Left cardiac atrium (tissue), 4 donors: ENCODE data around the gene ZDHHC23. TPM values are rescaled to one million over a fixed set of nuclear protein-coding genes. Genes with fewer than 3 reads are reported as not detected.

Experiments used
- ATAC-seq, 2 donors: fragments of 200-7000 bp; cut with Tn5 transposase; one replicate each; pipeline ENCODE4 v1.9.1; 2020; ENCODE audit warnings: mild to moderate bottlenecking in 2 of 2, moderate library complexity in 2 of 2
- DNase-seq: peaks from one replicate; pipeline ENCODE4 v3.0.0-alpha.2; 2020
- intact Hi-C, 2 donors: fragments of 100-400 bp; cut with DNase I; formaldehyde crosslinking; loops; one replicate each; pipeline versions ENCODE4 v1.14.1 to v1.15.1; 2022 to 2023
- long read RNA-seq: library from polyadenylated mRNA; unstranded; transcript quantifications from one replicate; pipeline ENCODE4 v2.0.0, GENCODE V29; 2021
- total RNA-seq, 2 donors: library from RNA; stranded (reverse); fragmentation: NEBNext Ultra II Directional; extraction: Animal tissue kit (Norgen Biotek cat#: 25700); gene quantifications; one replicate each; pipeline ENCODE4 v1.2.1, GENCODE V29; 2021
- donor health status: DM: no; HTN: yes; CAD: no.
- donor health status: DM: no; HTN: yes; CAD: no; lungs with severe emphysema.
- donor health status: DM: yes; HTN: yes; CAD: no.
- donor health status: Dilated cardiomyopathy.

ZDHHC23 gene, protein sequence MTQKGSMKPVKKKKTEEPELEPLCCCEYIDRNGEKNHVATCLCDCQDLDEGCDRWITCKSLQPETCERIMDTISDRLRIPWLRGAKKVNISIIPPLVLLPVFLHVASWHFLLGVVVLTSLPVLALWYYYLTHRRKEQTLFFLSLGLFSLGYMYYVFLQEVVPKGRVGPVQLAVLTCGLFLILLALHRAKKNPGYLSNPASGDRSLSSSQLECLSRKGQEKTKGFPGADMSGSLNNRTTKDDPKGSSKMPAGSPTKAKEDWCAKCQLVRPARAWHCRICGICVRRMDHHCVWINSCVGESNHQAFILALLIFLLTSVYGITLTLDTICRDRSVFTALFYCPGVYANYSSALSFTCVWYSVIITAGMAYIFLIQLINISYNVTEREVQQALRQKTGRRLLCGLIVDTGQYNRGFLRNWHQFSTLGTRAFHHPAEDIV
- total RNA-seq, result 1 to 10 TPM; 2.2 TPM
- long read RNA-seq, partial matches to known transcripts, result 0 of 2 reads
- long read RNA-seq, other reads (novel, unspliced or antisense), result 2 of 2 reads

DNA sequence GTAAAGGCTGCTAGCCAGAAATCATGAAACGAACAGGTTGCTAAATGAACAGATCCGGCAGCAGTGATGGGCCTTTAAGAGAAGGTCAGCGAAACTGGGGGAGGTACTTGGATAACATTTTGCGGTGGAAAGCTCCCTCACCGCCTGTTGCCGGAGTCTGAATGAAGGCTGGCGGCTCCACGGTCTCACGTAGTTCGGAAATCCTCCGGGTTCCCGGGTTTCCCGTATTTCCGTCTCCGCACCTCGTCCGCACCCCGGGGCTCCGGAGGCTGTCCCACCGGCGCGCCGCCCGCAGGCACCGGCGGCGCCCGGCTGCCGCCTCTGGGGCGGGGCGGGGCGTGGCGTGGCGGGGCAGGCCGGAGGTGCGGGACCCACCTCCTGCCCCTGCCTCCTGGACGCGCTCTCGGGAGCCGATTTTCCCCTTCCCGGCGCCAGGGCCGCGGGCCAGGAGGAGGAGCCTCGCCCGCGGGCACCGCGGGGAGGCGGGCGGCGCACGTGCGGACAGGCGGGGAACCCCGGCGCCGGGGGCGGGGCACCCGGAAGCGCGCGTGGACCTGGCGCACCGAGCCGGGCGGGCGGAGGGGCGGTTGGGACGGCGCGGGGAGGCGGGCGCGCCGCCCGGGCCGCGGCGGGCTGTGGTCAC is at the start of gene ZDHHC23:
TSS of gene ZDHHC23 (plus strand) at position 642 of the 643 bp plus-strand sequence. CDS start 790 bp downstream, outside the sequence.
- peak; percentile 91 to 97 for ATAC-seq
- intact Hi-C loops, result no loop called here
- peak; percentile 82 for DNase-seq

DNA sequence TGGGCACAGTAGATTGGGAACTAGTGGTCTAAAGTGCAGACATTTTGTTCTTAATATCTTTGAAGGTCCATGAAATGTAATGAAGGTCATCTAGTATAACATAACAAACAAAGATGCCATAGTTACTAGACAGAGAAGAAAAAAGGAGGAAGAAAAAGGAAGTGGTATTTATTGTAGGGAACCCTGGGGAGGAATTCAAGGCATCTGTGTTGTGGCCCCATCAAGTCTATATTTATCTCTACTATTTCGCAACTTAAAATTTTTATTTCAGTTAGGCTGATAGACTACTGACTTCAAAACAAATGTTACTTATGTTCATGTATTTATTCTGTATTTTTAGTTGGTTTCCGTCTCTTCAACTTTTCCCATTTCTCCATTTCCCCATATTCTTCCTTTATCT is 48.9 kb upstream of the ZDHHC23 start:
- DNase-seq (no peak), ATAC-seq (peak in 1 of 2 donors; percentile 42)
- intact Hi-C loops, result no loop called here

DNA sequence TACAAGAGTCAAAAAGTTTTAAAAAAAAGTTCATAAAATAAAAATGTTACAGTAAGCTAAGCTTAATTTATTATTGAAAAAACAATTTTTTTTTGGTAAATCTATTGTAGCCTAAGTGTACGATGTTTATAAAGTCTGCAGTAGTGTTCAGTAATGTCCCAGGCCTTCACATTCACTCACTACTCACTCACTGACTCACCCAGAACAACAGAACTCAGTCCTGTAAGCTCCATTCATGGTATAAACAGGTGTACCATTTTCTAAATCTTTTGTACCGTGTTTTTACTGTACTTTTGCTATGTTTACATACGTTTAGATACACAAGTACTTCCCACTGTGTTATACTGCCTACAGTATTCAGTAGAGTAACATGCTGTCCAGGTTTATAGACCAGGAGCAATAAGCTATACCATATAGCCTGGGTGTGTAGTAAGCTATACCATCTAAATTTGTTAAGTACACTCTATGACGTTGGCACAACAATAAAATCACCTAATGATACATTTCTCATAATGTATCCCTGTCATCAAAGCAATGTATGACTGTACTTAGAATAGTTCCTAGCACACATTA is 41.2 kb upstream of the ZDHHC23 start:
- no peak for DNase-seq
- intact Hi-C loops, result no loop called here
- no peak for ATAC-seq

DNA sequence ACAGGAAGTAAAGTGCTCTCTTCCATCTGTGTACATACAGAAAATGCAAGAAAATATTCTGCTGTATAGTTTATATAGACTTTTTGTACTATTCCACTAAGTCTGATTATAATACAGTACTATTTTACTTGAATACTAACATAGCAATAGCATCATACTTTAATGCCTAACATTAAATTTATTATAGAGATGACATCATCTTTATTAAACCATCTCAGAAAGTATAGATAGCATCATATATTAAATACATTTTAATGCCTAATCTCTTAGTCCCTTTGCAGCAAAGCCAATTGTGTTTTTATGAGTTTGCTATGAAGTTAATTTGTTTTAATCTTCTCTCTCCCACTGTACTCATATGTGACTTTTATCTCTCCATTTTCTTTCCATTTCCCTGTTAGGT is 39.7 kb upstream of the ZDHHC23 start:
- no peak for ATAC-seq
- intact Hi-C loops, result no loop called here
- DNase-seq, result no peak

DNA sequence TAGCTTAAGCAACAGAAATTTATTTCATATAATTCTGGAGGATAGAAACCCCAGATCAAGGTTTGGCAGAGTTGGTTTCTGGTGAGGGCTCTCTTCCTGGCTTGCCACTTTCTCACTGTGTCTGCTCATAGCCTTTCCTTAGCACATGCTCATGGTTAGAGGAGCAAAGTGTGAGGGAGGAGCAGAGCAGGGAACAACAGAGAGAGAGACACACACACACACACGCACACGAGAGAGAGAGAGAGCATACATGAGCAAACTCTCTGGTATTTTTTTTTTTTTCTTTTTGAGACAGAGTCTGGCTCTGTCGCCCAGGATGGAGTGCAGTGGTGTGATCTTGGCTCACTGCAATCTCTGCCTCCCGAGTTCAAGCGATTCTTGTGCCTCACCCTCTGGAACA is 36.8 kb upstream of the ZDHHC23 start:
- DNase-seq, result no peak
- ATAC-seq, result no peak
- intact Hi-C loops, result no loop called here

DNA sequence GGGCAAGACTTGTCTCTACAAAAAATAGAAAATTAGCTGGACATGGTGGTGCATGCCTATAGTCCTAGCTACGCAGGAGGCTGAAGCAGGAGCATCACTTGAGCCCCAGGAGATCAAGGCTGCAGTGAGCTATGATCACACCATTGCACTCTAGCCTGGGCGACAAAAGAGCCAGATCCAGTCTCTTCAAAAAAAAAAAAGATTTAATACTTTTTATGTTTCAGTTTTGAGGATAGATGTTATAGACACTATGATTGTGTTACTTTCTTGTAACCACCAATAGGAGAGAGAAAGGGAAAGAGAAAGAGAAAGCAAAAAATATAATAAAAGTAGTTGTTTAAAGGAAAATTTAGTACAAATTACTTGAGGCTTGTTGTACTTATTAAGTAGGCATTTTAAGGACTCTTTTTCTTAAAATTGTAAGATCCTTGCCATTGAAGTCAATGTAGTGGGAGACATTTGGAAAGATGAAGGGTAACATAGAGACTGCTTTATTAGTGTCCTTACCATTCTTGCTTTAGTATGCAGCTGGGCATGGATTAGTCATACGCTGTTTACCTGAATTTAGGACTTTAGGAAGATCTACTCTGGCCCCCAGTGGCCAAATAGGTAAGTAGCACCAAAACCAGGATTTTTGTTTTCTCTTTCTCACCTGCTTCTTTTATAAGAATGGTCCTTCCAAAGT is 35.1 kb upstream of the ZDHHC23 start:
- DNase-seq (no peak), ATAC-seq (peak; percentile 61 to 83)
- intact Hi-C loops, result no loop called here

DNA sequence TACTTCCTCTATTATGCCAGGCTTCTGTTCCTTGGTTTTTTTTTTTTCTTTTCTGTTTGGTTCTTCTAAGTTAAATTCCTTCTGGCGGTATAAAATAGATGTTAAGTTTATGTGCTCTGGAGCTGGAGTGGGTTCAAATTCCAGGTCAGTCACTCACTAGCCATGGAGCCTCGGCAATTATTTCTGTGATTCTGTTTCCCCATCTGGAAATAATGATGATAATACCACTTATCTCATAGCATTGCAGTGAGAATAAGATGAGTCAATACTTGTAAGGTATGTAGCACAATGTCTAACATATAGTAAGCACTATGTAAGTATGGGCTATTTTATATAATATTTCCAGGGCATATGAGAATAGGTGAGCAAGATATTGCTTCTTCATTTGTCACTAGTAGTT is 33.2 kb upstream of the ZDHHC23 start:
- ATAC-seq (no peak), DNase-seq (no peak)
- intact Hi-C loops, result no loop called here

DNA sequence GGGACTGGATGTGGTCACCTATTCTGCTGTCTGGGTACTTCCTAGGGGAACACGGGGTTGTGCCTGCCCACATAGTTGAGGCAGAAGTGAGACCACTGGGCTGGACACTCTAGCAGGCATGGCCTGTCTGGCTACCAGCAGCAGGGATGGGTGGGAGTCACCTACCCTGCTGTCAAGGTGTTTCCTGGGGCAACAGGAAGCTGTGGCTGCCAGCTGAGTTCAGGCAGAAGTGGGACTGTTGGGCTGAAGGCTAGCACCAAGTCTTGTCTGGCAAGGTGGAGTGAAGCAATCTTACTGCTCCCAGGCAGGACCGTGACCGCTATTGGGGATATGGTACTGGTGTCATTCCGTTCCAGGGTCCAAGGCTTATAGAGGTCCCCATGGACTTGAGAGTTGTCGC is 20.3 kb upstream of the ZDHHC23 start:
- ATAC-seq (no peak), DNase-seq (no peak)
- intact Hi-C loops, result no loop called here

DNA sequence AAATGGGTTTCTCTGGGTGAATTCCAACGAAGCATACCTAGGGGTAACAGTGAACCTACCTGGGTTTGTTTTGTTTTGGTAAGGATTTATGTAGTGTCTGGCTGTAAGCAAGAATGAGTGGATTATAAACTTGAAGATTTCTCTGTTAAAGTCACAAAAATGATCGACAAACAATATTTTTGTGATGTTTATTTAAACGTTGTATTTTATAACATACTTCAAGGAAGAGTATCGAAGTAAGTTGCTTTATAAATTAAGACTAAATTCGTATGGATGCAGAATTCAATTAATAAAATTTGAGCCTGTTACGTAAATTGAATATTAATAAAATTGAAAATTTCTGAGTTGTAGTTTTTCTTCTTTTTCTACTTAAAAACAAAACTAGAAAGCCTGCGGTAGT is 982 bp upstream of the ZDHHC23 start:
- DNase-seq, result no peak
- intact Hi-C loops, result no loop called here
- no peak for ATAC-seq

DNA sequence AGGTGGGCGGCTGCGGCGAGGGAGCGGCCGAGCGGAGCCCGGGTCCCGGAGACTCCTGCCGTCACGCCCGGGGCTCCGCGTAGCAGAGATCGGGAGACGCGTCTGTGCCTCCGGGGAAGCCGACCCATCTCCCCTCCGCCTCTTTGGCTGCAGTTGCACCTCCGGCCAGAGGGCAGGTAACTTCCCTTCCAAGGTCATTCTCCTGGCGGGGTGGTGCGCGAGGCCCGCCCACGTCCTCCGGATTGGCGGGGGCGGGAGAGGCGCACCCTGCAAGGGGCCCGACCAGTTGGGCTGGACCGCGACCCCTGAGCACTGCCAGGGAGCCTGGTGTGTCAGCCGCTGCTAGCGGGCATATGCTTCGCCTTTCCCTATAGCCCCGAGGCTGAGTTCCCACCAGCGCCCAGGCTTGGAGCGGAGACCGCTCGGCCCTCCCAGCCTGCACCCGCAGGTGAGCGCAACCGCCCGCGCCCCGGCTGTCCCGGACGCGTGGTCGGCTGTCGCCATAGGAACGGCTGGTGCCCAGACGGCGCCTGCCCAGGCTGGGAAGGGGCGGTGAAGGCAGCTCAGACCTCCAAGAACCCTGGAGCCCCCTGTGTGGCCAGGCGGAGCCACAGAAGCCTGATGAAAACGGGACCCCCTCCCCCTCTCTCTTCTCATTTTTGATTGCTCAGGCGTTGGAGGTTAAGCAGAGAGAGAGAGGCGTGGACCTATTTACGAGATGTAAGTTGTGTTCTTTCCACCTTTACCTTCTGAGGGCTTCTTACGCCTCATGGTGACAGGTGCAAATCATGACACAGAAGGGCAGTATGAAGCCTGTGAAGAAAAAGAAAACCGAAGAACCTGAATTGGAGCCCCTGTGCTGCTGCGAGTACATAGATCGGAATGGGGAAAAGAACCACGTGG is 453 bp downstream of the ZDHHC23 start:
- intact Hi-C loops, result no loop called here
- peak; percentile 34 for DNase-seq

DNA sequence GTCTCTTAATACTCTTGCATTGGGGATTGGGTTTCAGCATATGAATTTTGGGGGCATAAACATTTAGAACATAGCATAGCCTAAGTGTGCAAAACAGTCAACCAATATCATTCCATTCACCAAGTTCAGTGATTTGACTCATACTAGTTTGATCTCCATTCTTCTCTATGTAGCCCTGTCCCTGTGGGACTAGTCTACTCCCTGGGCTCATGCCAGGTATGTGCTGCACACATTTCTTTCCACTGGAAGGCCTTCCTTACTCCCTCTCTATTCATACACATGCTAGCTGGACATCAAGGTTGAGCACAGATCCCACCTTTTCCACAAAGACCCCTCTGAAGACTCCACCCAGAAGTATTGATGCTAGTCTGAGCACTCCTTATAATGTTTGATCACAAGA is 5.1 kb downstream of the ZDHHC23 start:
- intact Hi-C loops, result no loop called here
- DNase-seq (no peak), ATAC-seq (no peak)

More for the DNA sequence above, 453 bp downstream of the ZDHHC23 start:
- ATAC-seq, result peak; percentile 32 to 55

DNA sequence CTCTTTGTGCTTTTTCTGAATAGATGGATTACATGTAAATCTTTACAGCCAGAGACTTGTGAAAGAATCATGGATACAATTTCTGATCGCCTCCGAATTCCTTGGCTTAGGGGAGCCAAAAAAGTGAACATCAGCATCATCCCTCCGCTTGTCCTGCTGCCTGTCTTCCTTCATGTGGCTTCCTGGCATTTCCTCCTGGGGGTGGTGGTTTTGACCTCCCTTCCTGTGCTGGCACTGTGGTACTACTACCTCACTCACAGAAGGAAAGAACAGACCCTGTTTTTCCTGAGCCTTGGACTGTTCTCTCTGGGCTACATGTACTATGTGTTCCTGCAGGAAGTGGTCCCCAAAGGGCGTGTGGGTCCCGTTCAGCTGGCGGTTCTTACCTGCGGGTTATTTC is 5.9 kb downstream of the ZDHHC23 start:
- no peak for ATAC-seq
- intact Hi-C loops, result no loop called here

DNA sequence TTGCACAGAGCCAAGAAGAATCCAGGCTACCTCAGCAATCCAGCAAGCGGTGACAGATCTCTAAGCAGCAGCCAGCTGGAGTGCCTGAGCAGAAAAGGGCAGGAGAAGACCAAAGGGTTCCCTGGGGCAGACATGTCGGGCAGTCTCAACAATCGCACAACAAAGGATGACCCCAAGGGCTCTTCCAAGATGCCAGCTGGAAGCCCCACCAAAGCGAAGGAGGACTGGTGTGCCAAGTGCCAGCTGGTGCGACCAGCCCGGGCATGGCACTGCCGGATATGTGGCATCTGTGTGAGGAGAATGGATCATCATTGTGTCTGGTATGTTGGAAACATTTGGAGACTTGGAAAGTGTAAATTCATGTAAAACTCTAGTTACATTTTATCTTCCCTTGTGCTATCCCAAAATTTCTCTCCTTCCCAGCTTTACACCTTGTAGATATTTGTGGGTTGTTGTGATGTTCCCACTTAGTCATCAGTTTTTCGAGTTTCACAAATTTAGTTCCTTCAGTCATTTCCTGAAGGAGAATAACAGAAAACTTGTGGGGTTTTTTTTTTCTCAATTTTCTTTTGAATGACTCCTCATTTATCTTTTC is 6.4 kb downstream of the ZDHHC23 start:
- no peak for DNase-seq
- no peak for ATAC-seq
- intact Hi-C loops, result no loop called here

More for the DNA sequence above, 5.9 kb downstream of the ZDHHC23 start:
- no peak for DNase-seq

DNA sequence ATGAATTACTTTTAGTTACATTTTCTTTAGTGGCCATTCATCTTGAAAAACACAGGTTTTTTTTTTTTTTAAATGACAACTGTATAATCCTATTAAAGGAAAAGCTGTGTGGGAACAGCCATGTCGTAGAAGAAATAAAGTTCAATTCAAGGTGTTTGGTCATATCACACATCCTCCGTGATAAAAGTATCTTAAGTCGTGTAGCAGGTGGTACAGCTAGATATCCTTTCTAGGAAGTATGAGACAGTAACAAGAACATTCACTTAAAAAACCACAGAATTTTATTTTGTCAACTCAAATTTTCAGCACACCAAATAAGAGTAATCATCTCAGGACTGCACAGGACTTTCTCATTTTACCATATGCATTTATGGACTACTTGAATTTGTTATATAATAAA is 16.1 kb downstream of the ZDHHC23 start:
- ATAC-seq (no peak), DNase-seq (no peak)
- intact Hi-C loops, result no loop called here

DNA sequence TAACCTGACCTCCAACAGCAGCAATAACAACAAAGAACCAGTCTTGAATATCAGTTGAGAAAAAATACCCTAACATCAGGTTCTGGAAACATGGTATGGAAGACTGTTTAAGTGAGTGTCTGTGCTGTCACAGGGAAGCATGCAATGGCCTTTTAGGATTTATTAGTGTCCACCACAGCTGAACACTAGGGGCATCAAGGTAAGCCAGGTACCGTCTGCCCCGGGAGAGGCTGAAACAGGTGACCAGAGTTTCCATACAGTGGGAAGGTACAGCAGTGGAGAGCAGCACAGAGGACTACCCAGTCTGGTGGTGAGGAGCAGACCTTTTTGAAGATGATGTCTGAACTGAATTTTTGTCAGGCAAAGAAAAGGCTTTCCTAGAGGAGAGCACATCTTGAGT is 18.4 kb downstream of the ZDHHC23 start:
- intact Hi-C loops, result no loop called here
- no peak for ATAC-seq
- DNase-seq, result no peak

DNA sequence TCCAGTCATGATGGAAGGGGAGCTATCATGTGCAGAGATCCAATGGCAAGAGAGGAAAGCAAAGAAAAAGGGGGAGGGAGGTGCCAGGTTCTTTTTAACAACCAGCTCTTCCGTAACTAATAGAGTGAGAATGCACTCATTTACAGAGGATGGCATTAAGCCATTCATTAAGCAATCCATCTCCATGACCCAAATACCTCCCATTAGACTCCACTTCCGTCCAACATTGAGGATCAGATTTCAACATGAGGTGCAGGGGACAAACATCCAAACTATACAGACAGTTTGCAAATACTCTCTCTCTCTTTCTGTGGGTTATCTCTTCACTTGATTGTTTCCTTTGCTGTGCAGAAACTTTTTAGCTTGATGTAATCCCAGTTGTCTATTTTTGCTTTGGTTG is 21.2 kb downstream of the ZDHHC23 start:
- DNase-seq (no peak), ATAC-seq (peak; percentile 59 to 80)
- intact Hi-C loops, result no loop called here

DNA sequence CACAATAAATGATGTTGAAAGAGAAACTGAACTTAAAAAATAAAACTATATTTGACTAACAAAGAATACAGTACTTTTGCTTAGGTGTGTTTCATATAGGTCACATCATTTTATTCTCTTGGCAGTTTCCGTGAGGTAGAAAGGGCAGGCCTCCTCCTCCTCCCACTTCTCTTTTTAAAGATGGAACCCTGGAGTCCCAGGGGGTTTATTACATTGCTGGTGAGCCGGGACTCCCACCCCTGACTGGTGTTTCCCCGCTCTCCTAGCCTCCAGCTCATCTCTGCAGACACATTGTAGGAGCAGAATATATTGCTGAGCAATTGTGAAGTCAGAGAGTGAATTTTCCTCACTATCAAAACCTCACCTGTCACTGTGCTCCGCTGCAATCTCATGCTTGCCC is 30.0 kb downstream of the ZDHHC23 start:
- DNase-seq (no peak), ATAC-seq (no peak)
- intact Hi-C loops, result no loop called here

DNA sequence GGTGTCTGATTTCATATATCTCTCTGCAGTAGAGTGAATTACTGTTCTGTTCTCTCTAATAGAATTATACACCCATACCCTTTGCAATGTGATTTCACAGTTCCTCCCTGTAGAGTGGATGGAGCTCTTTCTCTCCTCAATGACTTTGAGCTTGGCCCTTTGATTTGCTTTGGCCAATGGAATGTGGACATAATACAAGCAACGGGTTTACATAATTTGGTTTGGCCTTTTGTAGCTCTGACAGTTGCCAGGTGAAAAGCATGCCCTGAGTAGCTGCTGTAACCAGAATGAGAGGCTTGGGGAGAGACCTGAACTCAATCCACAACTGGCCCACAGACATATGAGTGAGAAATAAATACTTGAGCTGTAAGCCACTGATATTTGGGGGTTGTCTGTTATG is 32.1 kb downstream of the ZDHHC23 start:
- no peak for ATAC-seq
- DNase-seq, result no peak
- intact Hi-C loops, result no loop called here
